Measurements from ENCODE around the gene ARHGAP12. TPM values are rescaled to one million over a fixed set of nuclear protein-coding genes. Genes with fewer than 3 reads are reported as not detected.

ARHGAP12 gene
- total RNA-seq, 3 donors from 2014 or later = 40.0 to 102 (median 60.0) TPM

DNA sequence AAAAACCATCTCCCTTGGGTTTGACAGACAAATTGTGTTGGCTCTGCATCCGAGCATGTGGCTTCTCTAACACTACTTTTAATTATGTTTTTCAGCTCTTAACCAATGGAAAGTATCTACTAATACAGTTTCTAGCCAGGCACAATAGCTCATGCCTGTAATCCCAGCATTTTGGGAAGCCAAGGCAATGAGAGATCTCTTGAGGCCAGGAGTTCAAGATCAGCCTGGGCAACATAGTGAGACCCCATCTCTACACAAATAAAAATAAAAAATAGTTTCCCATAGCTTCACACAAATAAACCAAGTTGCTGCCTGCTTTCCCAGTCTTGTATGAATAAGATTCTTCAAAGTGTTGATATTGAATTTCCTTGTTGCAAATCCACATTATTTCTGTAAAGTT lies 13.8 kb upstream of the ARHGAP12 start:
- Histone ChIP-seq H3K4me3 (no peak overlapping the region), H3K27me3 (no peaks in the 10 kb centered on the region), H3K27ac (peak overlapping the region in 1 of 2 donors; percentile 74), H3K4me1 (no peaks in the 10 kb centered on the region), H3K36me3 (no peaks in the 10 kb centered on the region), H3K9me3 (no peaks in the 10 kb centered on the region)
- no peak for DNase-seq (ENCODE audit: low spot score in 2 of 2)
- intact Hi-C loops (cut with DNase I; ENCODE audit: low total_unique reads) = no loop called here
- no peak for TF ChIP-seq POLR2A (IDR thresholded peaks at IDR 0.05)
- no peak for TF ChIP-seq POLR2AphosphoS5 (IDR thresholded peaks at IDR 0.05)
- TF ChIP-seq, protein P1, sequence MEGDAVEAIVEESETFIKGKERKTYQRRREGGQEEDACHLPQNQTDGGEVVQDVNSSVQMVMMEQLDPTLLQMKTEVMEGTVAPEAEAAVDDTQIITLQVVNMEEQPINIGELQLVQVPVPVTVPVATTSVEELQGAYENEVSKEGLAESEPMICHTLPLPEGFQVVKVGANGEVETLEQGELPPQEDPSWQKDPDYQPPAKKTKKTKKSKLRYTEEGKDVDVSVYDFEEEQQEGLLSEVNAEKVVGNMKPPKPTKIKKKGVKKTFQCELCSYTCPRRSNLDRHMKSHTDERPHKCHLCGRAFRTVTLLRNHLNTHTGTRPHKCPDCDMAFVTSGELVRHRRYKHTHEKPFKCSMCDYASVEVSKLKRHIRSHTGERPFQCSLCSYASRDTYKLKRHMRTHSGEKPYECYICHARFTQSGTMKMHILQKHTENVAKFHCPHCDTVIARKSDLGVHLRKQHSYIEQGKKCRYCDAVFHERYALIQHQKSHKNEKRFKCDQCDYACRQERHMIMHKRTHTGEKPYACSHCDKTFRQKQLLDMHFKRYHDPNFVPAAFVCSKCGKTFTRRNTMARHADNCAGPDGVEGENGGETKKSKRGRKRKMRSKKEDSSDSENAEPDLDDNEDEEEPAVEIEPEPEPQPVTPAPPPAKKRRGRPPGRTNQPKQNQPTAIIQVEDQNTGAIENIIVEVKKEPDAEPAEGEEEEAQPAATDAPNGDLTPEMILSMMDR (IDR thresholded peaks at IDR 0.05) = no peak

DNA sequence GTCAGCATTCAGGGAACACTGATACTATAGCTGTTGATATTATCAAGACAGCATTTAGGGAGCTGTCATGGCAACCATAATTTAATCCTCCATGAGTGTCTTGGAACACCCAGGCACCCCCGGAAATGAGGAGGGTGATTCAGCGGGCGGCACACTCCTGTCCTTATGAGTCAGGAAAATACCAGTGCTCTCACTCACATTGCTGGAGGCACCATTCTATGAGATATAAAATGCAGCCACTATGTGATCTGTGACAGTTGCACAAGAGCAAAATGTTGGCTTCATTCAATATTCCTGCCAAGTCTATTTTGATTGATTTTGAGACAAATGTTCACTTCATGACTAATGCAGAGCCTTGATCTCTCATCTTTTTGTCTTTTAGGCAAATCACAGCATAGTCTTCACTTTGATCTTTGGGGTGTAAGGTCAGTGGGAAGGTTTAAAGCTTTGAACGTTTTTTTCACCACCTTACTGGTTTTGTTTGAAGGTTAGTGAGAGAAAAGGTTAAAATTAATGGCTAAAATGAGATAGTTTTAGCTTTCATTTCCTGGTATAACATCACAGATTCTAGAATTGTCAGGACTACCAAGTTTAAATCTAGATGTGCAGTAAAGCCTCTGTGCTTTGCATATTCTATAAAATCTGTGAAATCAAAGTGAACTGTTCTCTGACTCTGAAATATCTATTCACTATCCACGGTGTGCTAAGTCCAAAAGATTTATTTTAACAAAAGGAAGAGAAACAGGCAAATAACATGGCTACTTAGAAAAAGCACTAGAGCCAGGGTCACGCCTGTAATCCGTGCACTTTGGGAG lies 12.4 kb upstream of the ARHGAP12 start:
- intact Hi-C loops (cut with DNase I; ENCODE audit: low total_unique reads) = no loop called here
- DNase-seq (ENCODE audit: low spot score in 2 of 2) = no peak

DNA sequence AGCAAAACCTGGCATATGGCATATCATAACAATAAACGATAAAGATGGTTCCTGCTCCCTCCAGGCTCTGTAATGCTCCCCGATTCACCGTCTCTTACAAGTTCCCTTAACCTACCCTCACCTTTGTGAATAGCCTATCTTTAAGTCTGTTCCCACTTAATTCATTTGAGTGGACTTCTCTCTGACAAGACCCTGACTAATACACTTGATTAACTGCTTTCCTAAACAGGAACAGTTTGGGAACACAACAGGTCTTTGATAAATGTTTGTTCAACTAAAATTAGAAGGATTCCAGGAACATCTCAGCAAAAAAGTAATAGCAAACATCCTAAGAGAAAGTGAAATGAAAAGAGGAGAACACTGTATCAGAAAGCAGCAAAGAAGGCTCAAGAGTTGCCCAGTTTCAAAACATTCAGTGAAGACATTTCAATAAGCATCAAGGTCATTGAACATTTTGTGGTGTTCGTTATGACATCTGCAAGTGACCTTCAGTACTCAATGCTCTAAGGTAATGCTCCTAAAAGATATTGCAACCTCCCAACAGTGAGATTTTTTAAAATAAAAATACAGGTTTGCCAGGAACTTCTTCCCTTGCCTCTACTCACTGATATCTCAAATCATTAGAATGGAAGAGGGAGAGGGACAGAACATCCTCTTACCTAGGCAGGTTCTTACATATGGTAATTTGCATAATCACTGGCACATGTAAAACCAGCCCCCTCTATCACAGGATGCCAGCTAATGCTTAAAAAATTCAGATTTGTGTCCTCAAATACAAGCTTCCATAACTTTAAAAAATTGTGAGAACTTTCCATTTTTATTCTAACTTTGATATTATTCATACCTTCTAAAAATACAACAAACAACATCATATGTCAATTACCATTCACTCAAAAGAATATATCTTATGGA lies 11.4 kb upstream of the ARHGAP12 start:
- Histone ChIP-seq H3K36me3 (no peaks in the 10 kb centered on the region), H3K9me3 (no peaks in the 10 kb centered on the region), H3K27me3 (no peaks in the 10 kb centered on the region), H3K27ac (peak overlapping the region in 1 of 2 donors; percentile 48), H3K4me3 (no peak overlapping the region), H3K4me1 (no peaks in the 10 kb centered on the region)
- no peak for DNase-seq (ENCODE audit: low spot score in 2 of 2)
- intact Hi-C loops (cut with DNase I; ENCODE audit: low total_unique reads) = no loop called here
- TF ChIP-seq POLR2A (IDR thresholded peaks at IDR 0.05) (no peak), POLR2AphosphoS5 (IDR thresholded peaks at IDR 0.05) (no peak)
- TF ChIP-seq, protein P1 (IDR thresholded peaks at IDR 0.05) = no peak

More for the DNA sequence above, 12.4 kb upstream of the ARHGAP12 start:
- Histone ChIP-seq H3K4me1 (no peaks in the 10 kb centered on the region), H3K27me3 (no peaks in the 10 kb centered on the region), H3K4me3 (no peak overlapping the region), H3K9me3 (no peaks in the 10 kb centered on the region), H3K27ac (peak overlapping the region; percentile 30 to 48), H3K36me3 (no peaks in the 10 kb centered on the region)
- TF ChIP-seq POLR2AphosphoS5 (IDR thresholded peaks at IDR 0.05) (no peak), POLR2A (IDR thresholded peaks at IDR 0.05) (no peak)
- TF ChIP-seq, protein P1 (IDR thresholded peaks at IDR 0.05) = no peak

DNA sequence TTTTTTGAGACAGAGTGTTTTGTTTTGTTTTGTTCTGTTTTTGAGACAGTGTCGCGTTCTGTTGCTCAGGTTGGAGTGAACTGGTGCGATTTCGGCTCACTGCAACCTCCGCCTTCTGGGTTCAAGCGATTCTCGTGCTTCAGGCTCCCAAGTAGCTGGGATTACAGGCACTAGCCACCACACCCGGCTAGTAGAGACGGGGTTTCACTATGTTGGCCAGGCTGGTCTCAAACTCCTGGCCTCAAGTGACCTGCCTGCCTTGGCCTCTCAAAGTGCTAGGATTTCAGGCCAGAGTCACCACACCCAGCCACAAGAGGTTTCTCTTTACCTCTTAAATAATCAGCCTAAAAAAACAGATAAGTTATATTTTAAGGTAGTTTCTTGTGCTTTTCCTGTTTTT lies 8.7 kb upstream of the ARHGAP12 start:
- no peak for DNase-seq (ENCODE audit: low spot score in 2 of 2)
- TF ChIP-seq, protein P1 (IDR thresholded peaks at IDR 0.05) = no peak
- TF ChIP-seq POLR2AphosphoS5 (IDR thresholded peaks at IDR 0.05) = peak in 1 of 3 donors; percentile 14
- Histone ChIP-seq H3K4me3 (no peak overlapping the region), H3K9me3 (no peaks in the 10 kb centered on the region), H3K27ac (peak overlapping the region; percentile 60 to 76), H3K36me3 (no peaks in the 10 kb centered on the region), H3K27me3 (no peaks in the 10 kb centered on the region), H3K4me1 (no peaks in the 10 kb centered on the region)
- intact Hi-C loops (cut with DNase I; ENCODE audit: low total_unique reads) = no loop called here
